ENCODE results near the gene SLC16A2.

DNA sequence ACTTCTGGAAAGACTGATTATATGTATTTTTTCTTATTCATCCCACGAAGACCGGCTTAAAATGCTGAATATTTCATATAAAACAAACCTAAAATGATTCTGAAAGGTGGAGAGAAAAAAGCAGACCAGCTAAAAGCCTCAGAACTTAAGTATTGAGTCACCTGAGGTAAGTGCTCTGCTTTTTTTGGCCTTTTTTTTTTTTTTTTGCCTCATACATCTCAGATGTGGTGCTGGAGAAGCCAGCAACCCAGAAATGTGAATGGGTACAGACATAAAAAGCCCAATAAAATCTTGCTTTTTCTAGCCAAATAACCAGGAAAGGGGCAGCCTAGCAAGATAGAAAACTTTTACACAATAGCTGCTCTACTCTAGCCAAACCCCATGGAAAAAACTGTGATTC is 136.1 kb downstream of the SLC16A2 start:
- TF ChIP-seq, protein P1, sequence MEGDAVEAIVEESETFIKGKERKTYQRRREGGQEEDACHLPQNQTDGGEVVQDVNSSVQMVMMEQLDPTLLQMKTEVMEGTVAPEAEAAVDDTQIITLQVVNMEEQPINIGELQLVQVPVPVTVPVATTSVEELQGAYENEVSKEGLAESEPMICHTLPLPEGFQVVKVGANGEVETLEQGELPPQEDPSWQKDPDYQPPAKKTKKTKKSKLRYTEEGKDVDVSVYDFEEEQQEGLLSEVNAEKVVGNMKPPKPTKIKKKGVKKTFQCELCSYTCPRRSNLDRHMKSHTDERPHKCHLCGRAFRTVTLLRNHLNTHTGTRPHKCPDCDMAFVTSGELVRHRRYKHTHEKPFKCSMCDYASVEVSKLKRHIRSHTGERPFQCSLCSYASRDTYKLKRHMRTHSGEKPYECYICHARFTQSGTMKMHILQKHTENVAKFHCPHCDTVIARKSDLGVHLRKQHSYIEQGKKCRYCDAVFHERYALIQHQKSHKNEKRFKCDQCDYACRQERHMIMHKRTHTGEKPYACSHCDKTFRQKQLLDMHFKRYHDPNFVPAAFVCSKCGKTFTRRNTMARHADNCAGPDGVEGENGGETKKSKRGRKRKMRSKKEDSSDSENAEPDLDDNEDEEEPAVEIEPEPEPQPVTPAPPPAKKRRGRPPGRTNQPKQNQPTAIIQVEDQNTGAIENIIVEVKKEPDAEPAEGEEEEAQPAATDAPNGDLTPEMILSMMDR (tag by site-specific recombination; IDR thresholded peaks at IDR 0.05) = no peak
- TF ChIP-seq YY1 (tag by site-specific recombination; IDR thresholded peaks at IDR 0.05) = no peak

All from HEK293 (cell line).